ENCODE data around the gene PTEN.

DNA sequence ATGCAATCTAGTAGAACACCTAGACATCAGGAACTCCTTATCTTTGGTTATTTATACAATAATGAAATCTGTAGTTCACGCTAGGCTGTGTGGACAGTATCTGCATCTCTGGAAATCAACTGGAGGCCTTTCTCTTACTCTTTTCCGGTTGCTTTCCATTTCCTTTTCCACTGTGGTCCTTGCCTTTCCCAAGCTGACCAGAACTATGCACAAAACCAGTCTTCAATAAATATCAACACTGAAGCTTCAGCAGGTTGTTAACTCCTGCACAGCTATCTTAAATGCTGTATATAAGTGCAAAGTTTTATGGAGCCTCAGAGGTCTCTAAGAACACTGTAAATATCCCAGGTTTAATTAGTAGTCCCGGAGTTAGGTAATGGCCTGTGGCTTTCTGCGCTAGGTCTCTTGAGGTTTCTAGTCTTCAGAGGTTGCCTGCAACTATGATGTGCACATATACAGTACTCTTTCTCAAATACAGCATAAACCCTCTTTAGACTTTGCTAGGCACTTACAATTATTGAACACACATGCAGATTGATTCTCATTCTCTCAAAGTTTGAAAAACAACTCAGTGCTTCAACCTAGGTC, 2.5 kb upstream of the PTEN start:
- TF ChIP-seq, protein P1, sequence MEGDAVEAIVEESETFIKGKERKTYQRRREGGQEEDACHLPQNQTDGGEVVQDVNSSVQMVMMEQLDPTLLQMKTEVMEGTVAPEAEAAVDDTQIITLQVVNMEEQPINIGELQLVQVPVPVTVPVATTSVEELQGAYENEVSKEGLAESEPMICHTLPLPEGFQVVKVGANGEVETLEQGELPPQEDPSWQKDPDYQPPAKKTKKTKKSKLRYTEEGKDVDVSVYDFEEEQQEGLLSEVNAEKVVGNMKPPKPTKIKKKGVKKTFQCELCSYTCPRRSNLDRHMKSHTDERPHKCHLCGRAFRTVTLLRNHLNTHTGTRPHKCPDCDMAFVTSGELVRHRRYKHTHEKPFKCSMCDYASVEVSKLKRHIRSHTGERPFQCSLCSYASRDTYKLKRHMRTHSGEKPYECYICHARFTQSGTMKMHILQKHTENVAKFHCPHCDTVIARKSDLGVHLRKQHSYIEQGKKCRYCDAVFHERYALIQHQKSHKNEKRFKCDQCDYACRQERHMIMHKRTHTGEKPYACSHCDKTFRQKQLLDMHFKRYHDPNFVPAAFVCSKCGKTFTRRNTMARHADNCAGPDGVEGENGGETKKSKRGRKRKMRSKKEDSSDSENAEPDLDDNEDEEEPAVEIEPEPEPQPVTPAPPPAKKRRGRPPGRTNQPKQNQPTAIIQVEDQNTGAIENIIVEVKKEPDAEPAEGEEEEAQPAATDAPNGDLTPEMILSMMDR (IDR thresholded peaks at IDR 0.05): no peak
- no peak for TF ChIP-seq POLR2A (IDR thresholded peaks at IDR 0.05)

Measured in adrenal gland (tissue), 5 donors.